Panc1 (cell line): ENCODE results near the gene GALT. TPM values are rescaled to one million over a fixed set of nuclear protein-coding genes. Genes with fewer than 3 reads are reported as not detected.

Experiments
- ATAC-seq: fragments of 200-7000 bp; cut with Tn5 transposase; 2 replicates; pipeline ENCODE4 v1.9.1; 2020; ENCODE audit warnings: mild to moderate bottlenecking, moderate library complexity
- BruUV-seq: library from RNA; stranded (reverse); fragments of 400-500 nt; replicated peaks from 2 replicates; lab custom pipeline; 2021; lab: Mats Ljungman, UMichigan
- CTCF ChIA-PET: fragments of 300-600 bp; sonication (Branson Sonifier 250); formaldehyde crosslinking; loops from one replicate; lab custom pipeline; 2022; ENCODE audit warnings: antibody characterized with exemption; lab: Charles Lee
- POLR2A ChIA-PET: fragments of 300-600 bp; sonication (Branson Sonifier 250); formaldehyde crosslinking; loops from one replicate; lab custom pipeline; 2022; ENCODE audit warnings: antibody characterized with exemption; lab: Charles Lee
- DNase-seq: peaks from one replicate; pipeline ENCODE4 v3.0.0-alpha.2; 2010; ENCODE audit warnings: low read depth, low spot score
- H3K27ac ChIP-seq: 2 replicates; pipeline ENCODE4 v1.5.1; 2011; ENCODE audit warnings: mild to moderate bottlenecking, low read length, inconsistent platforms
- H3K27me3 ChIP-seq: fragments of 200-500 bp; sonication (Bioruptor generic); 2 replicates; pipeline ENCODE4 v1.6.0; 2014; ENCODE audit warnings: low read length, inconsistent platforms; ENCODE audit not compliant: control insufficient read depth, insufficient read depth
- H3K36me3 ChIP-seq: fragments of 200-500 bp; sonication (Bioruptor generic); 2 replicates; pipeline ENCODE4 v1.5.1; 2014; ENCODE audit warnings: inconsistent platforms, mild to moderate bottlenecking, low read length, moderate library complexity; ENCODE audit not compliant: control insufficient read depth, insufficient read depth
- H3K4me1 ChIP-seq: 2 replicates; pipeline ENCODE4 v1.5.1; 2011; ENCODE audit warnings: inconsistent platforms, mild to moderate bottlenecking, low read length, moderate library complexity; ENCODE audit not compliant: control insufficient read depth, insufficient read depth
- H3K4me3 ChIP-seq, 2 experiments: 2 replicates each; pipeline ENCODE4 v1.5.1; 2011 to 2012; ENCODE audit warnings: low read depth in 2 of 2, low read length in 2 of 2, mild to moderate bottlenecking in 2 of 2, inconsistent platforms in 1 of 2, moderate library complexity in 1 of 2
- H3K9me3 ChIP-seq: fragments of 200-500 bp; sonication (Bioruptor generic); 2 replicates; pipeline ENCODE4 v1.5.1; 2014; ENCODE audit warnings: low read depth, mild to moderate bottlenecking, inconsistent platforms, low read length, moderate library complexity; ENCODE audit not compliant: control insufficient read depth, insufficient read depth
- CTCF ChIP-seq: fragments of 450-650 bp; IDR thresholded peaks from 2 replicates; pipeline ENCODE4 v1.5.1; 2017; ENCODE audit warnings: mild to moderate bottlenecking
- POLR2AphosphoS5 ChIP-seq: IDR thresholded peaks from 2 replicates; pipeline ENCODE4 v1.6.1; 2012; ENCODE audit warnings: mild to moderate bottlenecking, low read depth, low read length, moderate library complexity
- REST ChIP-seq, 2 experiments: IDR thresholded peaks; 2 replicates each; pipeline ENCODE4 v1.6.1; 2011 to 2012; ENCODE audit warnings: low read depth in 2 of 2, control low read depth in 1 of 2, low read length in 1 of 2, mild to moderate bottlenecking in 1 of 2, moderate library complexity in 1 of 2; ENCODE audit not compliant: insufficient read depth in 1 of 2
- SIN3A ChIP-seq: IDR thresholded peaks from 2 replicates; pipeline ENCODE4 v1.6.1; 2012; ENCODE audit warnings: low read depth, mild to moderate bottlenecking, low read length, moderate library complexity, borderline replicate concordance; ENCODE audit not compliant: insufficient read depth
- TCF7L2 ChIP-seq: IDR thresholded peaks from 2 replicates; pipeline ENCODE4 v1.6.1; 2011; ENCODE audit warnings: mild to moderate bottlenecking, low read depth, low read length, inconsistent platforms
- in situ Hi-C: cut with HindIII; loops from 2 replicates; pipeline ENCODE4 v1.10.0; 2016; ENCODE audit warnings: low sequenced_read_pairs, low pct_unique_long_range_greater_than_20kb
- intact Hi-C: fragments of 100-400 bp; cut with micrococcal nuclease; formaldehyde crosslinking; loops from one replicate; pipeline ENCODE4 v1.10.0; 2022; ENCODE audit not compliant: unreplicated experiment
- total RNA-seq: library from RNA; stranded (reverse); gene quantifications from one replicate; pipeline ENCODE4 v1.2.1, GENCODE V29; 2021; ENCODE audit not compliant: unreplicated experiment

Gene GALT
- total RNA-seq, 1 experiment from 2014 or later = 42.5 TPM

DNA sequence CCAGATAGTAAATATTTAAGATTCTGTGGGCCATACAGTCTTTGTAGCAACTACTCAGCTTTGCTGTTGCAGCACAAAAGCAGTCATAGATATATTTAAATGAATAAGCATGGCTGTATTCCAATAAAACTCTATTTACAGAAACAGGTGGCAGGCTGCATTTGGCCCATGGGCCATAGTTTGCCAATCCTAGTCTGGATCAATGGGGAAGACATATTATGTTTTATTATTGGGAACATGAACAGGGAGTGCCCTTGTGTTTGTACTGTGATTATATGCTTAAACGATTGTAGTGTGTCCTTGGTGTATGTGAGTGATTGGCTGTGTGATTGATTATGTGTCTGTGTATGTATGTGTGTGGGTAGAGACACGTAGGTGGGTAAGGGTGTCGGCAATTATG, 28.0 kb downstream of the GALT start:
- CTCF ChIA-PET = no interaction called here
- Histone ChIP-seq H3K27me3 (no peaks in the 10 kb centered on the region), H3K4me1 (no peaks in the 10 kb centered on the region), H3K27ac (no peak overlapping the region), H3K4me3 (no peak overlapping the region), H3K36me3 (no peaks in the 10 kb centered on the region), H3K9me3 (no peaks in the 10 kb centered on the region)
- BruUV-seq = no TSS peak
- TF ChIP-seq REST (IDR thresholded peaks at IDR 0.05; ENCODE audit: insufficient read depth in 1 of 2, low read depth in 2 of 2, low read length in 1 of 2) (no peak), CTCF (no peak), POLR2AphosphoS5 (no peak), TCF7L2 (no peak), SIN3A (no peak)
- no peak for ATAC-seq
- in situ Hi-C loops = no loop called here
- POLR2A ChIA-PET = no interaction called here
- intact Hi-C loops = no loop called here
- DNase-seq = no peak

- no TSS peak for BruUV-seq
- H3K4me1 ChIP-seq = no peaks in the 10 kb centered on the region
- no peaks in the 10 kb centered on the region for H3K27me3 ChIP-seq
- ChIA-PET POLR2A (interaction anchor here (0.9 kb wide), 1 partner anchor 25 kb away, joined by 3 read pairs; no protein-coding TSS in a partner anchor), CTCF (interaction anchor here (2.1 kb wide), 1 partner anchor 27 kb away, joined by 11 read pairs; no protein-coding TSS in a partner anchor)
- intact Hi-C loops = loop anchor here (1.0 kb wide), 1 partner anchor 27 kb away; no protein-coding TSS in a partner anchor
- peak; percentile 96 for TF ChIP-seq CTCF
- no peak for TF ChIP-seq SIN3A
- H3K36me3 ChIP-seq = no peaks in the 10 kb centered on the region
- ATAC-seq (peak; percentile 95), DNase-seq (no peak)
- in situ Hi-C loops = no loop called here
- H3K9me3 ChIP-seq = no peaks in the 10 kb centered on the region
- H3K27ac ChIP-seq = no peak overlapping the region
- H3K4me3 ChIP-seq = no peak overlapping the region
Measured at GRCh38 chr9:34675048-34675714, 28.7 kb downstream of the GALT start.
